OCI-LY3 (cell line): ENCODE data around the gene RPL13.

ENCODE experiments used
- H2AFZ ChIP-seq: fragments of 200-600, 300-600 bp; shearing (Covaris generic); 2 replicates; pipeline ENCODE4 v1.6.0; 2014; ENCODE audit warnings: antibody characterized with exemption, low read depth, low read length
- H3K27ac ChIP-seq: fragments of 200-600, 300-600 bp; sonication (generic); 2 replicates; pipeline ENCODE4 v1.5.1; 2014; ENCODE audit warnings: mild to moderate bottlenecking, low read length, moderate library complexity, mixed read lengths
- H3K27me3 ChIP-seq: fragments of 200-600, 300-600 bp; sonication (generic); 2 replicates; pipeline ENCODE4 v1.6.1; 2014; ENCODE audit warnings: low read depth, low read length, mixed read lengths
- H3K36me3 ChIP-seq: fragments of 200-600, 300-600 bp; sonication (generic); replicated peaks from 2 replicates; pipeline ENCODE3; 2014; ENCODE audit warnings: low read depth, low read length, mixed read lengths
- H3K4me1 ChIP-seq: fragments of 300-600, 200-600 bp; sonication (generic); 2 replicates; pipeline ENCODE4 v1.6.1; 2014; ENCODE audit warnings: low read length, mixed read lengths
- H3K4me2 ChIP-seq: fragments of 200-600, 300-600 bp; sonication (generic); 2 replicates; pipeline ENCODE4 v1.6.1; 2014; ENCODE audit warnings: low read length, mixed read lengths
- H3K4me3 ChIP-seq: fragments of 300-600, 200-600 bp; sonication (generic); 2 replicates; pipeline ENCODE4 v1.5.1; 2014; ENCODE audit warnings: antibody characterized with exemption, mild to moderate bottlenecking, low read length, moderate library complexity
- H3K79me2 ChIP-seq: fragments of 300-600, 200-600 bp; shearing (Covaris generic); 2 replicates; pipeline ENCODE4 v1.6.1; 2014; ENCODE audit warnings: mild to moderate bottlenecking, low read length, mixed read lengths
- H3K9ac ChIP-seq: fragments of 300-600, 200-600 bp; shearing (Covaris generic); 2 replicates; pipeline ENCODE4 v1.6.0; 2014; ENCODE audit warnings: mild to moderate bottlenecking, low read length, moderate library complexity
- H3K9me3 ChIP-seq: fragments of 200-600, 300-600 bp; shearing (Covaris generic); 2 replicates; pipeline ENCODE4 v1.6.1; 2014; ENCODE audit warnings: low read length, mixed read lengths; ENCODE audit not compliant: insufficient read depth
- H4K20me1 ChIP-seq: fragments of 200-600, 300-600 bp; sonication (generic); 2 replicates; pipeline ENCODE4 v1.6.1; 2016; ENCODE audit warnings: low read length, mixed read lengths; ENCODE audit not compliant: insufficient read depth
- CTCF ChIP-seq: fragments of 200-600, 300-600 bp; sonication (generic); IDR thresholded peaks from 2 replicates; pipeline ENCODE4 v1.5.1; 2014; ENCODE audit warnings: antibody characterized with exemption, low read length, low read depth
- EZH2phosphoT487 ChIP-seq: fragments of 200-600 bp; shearing (Covaris generic); IDR thresholded peaks from 2 replicates; pipeline ENCODE4 v1.6.1; 2018; ENCODE audit warnings: antibody characterized with exemption, mixed run types, low read depth

RPL13 gene

GRCh38 chr16:89545044-89545830 lies 15.2 kb upstream of the RPL13 start:
- no peaks in the 10 kb centered on the region for H3K9me3 ChIP-seq
- H4K20me1 ChIP-seq, result no peaks in the 10 kb centered on the region
- TF ChIP-seq EZH2phosphoT487 (no peak), CTCF (no peak)
- no peaks in the 10 kb centered on the region for H3K27me3 ChIP-seq
- H3K9ac ChIP-seq, result no peak overlapping the region
- no peak overlapping the region for H3K4me2 ChIP-seq
- H3K79me2 ChIP-seq, result no peaks in the 10 kb centered on the region
- no peak overlapping the region for H3K4me3 ChIP-seq
- H3K4me1 ChIP-seq, result no peaks in the 10 kb centered on the region
- H3K27ac ChIP-seq, result no peak overlapping the region
- peaks cover 12% of the 10 kb centered on the region for H3K36me3 ChIP-seq
- no peak overlapping the region for H2AFZ ChIP-seq

GRCh38 chr16:89545831-89546574 lies 14.5 kb upstream of the RPL13 start:
- Histone ChIP-seq H3K9ac (no peak overlapping the region), H3K9me3 (no peaks in the 10 kb centered on the region), H3K4me1 (no peaks in the 10 kb centered on the region), H3K27me3 (no peaks in the 10 kb centered on the region), H4K20me1 (no peaks in the 10 kb centered on the region), H2AFZ (no peak overlapping the region), H3K79me2 (no peaks in the 10 kb centered on the region), H3K36me3 (peaks cover 14% of the 10 kb centered on the region), H3K27ac (no peak overlapping the region), H3K4me3 (no peak overlapping the region), H3K4me2 (no peak overlapping the region)
- TF ChIP-seq CTCF (no peak), EZH2phosphoT487 (no peak)

GRCh38 chr16:89546781-89547180 lies 13.7 kb upstream of the RPL13 start:
- no peak for TF ChIP-seq EZH2phosphoT487
- no peak for TF ChIP-seq CTCF
- H3K9ac ChIP-seq, result no peak overlapping the region
- no peaks in the 10 kb centered on the region for H3K9me3 ChIP-seq
- no peaks in the 10 kb centered on the region for H3K27me3 ChIP-seq
- H4K20me1 ChIP-seq, result no peaks in the 10 kb centered on the region
- no peak overlapping the region for H3K4me2 ChIP-seq
- H3K36me3 ChIP-seq, result peaks cover 18% of the 10 kb centered on the region
- no peak overlapping the region for H3K4me3 ChIP-seq
- H3K27ac ChIP-seq, result no peak overlapping the region
- no peaks in the 10 kb centered on the region for H3K4me1 ChIP-seq
- H2AFZ ChIP-seq, result no peak overlapping the region
- H3K79me2 ChIP-seq, result no peaks in the 10 kb centered on the region

- TF ChIP-seq EZH2phosphoT487 (no peak), CTCF (no peak)
- H3K4me3 ChIP-seq, result no peak overlapping the region
- H3K9me3 ChIP-seq, result no peaks in the 10 kb centered on the region
- no peak overlapping the region for H3K27ac ChIP-seq
- H3K27me3 ChIP-seq, result no peaks in the 10 kb centered on the region
- no peaks in the 10 kb centered on the region for H3K4me1 ChIP-seq
- no peak overlapping the region for H3K9ac ChIP-seq
- no peaks in the 10 kb centered on the region for H3K79me2 ChIP-seq
- no peak overlapping the region for H2AFZ ChIP-seq
- no peaks in the 10 kb centered on the region for H4K20me1 ChIP-seq
- H3K4me2 ChIP-seq, result no peak overlapping the region
- peaks cover 18% of the 10 kb centered on the region for H3K36me3 ChIP-seq
These were observed 13.2 kb upstream of the RPL13 start for GRCh38 chr16:89547291-89547690.
